Measurements from ENCODE around the gene ASS1.

The ASS1 gene

DNA sequence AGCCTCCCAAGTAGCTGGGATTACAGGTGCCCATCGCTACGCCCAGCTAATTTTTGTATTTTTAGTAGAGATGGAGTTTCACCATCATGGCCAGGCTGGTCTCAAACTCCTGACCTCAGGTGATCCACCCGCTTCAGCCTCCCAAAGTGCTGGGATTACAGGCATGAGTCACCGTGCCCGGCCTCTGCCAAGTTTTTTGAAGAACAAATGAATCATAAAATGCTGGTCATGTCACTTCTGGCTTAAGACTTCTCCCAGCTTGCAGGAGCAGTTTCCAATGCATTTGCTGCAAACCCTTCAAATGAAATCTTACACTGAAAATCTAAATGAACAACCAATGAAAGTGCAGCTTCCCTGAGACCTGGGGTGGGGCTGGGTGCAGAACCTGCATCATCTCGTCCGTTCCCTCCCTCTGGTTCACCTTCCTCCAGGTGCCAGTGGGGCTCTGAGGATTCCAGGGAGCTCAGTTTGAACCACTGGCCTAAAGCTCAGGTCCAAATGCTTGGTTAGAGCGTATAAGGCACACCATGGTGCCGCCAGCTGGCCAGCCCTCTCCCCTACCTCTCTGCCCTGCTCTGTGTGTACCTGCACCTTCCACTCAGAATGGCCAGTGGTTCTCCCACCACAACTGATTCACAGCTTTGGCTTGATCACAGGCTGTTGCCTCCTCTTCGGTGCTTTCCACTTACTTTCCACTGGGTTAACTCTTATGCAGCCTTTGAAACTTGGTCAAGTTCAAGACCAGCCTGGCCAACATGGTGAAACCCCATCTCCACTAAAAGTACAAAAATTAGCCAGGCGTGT lies 94.9 kb downstream of the ASS1 start:
- DNase-seq = no peak

DNA sequence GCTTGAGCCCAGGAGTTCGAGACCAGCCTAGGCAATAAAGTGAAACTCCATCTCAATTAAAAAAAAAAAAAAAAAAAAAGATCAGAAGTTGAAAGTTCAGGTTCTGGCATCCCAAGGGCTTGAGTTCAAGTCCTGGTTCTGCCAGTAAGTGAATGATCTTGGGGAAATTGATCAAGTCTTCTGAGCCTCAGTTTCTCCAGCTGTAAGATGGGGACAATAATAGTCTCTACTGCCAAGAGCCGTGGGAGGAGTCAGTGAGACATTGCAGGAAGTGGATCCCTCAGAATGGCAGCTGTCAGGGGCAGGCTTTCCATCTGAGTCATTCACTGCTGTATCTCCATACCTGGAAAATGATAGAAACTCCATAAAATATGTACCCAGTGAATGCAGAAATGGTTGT lies 96.8 kb downstream of the ASS1 start:
- no peak for DNase-seq

DNA sequence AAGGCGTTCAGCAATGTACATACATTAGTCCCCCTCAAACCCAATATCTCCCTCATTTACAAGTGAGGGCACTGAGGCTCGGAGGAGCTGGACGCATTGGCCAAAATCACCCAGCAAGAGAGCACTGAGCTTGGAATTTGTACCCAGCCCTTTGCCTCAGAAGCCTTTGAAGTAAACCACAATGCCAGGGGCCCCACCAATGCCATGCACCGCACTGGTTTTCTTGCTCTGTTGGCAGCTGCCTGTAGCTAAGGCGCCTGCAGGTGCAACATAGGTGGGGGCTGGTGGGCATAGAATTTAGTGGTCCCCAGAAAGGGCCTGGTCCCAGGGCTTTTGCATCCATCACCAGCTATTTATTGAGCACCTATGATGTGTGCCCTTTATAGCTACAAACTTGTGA lies 97.3 kb downstream of the ASS1 start:
- no peak for DNase-seq

DNA sequence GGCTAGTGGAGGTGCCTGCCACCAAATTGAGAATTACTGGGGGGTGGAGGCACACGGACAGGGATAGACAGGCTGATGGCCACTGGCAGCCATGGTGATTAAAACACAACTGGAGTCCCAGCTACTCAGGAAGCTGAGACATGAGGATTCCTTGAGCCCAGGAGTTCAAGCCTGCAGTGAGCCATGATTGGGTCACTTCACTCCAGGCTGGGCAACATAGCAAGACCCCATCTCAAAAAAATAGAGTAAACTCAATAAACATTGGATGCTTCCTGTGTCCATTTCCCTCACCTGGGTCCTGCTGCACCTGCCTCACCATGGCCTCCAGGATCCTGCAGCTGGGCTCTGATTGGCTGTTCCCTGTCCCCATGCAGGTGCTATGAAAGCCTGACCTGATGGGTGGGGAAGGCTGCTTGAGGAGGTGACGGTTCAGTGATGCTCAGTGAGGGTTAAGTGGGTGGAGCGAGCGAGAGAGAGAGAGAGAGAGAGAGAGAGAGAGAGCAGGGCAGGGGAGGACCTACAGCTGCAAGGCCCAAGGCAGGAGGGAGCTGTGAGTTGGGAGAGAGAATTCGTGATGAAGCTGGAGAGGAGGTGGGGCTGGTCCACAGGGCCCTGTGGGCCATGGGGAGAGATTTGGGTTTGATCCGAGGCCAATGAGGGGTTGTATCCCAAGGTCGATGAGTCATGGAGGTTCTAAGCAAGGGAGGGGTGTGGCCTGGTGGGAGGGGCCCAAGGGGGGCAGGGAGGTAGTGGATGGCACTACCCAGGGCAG lies 97.9 kb downstream of the ASS1 start:
- peak; percentile 60 for DNase-seq

DNA sequence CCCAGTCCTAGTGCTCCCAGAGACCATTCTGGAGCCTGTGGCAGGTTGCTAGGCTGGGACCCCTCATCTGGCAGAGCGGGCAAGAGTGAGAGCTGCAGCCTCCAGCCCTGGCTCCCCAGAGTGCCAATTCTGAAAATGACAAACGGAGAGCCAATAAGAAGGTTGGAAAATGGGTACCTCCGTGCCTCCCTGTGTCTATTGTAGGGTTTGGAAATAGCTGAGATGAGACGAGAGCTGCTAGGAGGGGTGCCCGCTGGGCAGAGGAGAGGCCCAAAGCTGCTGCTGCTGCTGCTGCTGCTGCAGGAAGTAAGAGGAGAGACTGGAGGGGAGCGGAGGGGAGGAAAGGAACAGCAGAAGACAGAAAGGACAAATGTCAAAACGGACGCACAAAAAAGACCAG lies 98.6 kb downstream of the ASS1 start:
- DNase-seq = no peak

DNA sequence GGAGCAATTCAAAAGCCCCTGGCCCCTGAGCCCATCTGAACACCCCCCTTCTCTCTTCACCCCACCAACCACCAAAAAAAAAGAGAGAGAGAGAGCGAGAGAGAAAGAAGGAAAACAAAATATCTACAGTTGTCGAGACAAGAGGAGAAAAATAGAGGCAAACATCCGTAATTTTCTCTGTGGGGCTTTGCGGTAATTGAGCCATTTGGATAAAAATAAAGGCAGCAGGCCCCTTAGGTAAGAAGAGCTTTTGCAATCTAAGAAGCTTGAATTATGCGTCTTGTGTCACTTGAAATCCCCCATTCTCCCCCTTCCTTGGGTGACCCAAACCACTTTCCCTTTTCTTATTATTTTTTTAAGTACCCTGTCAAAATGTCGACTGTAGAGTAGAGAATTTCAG lies 99.1 kb downstream of the ASS1 start:
- no peak for DNase-seq

DNA sequence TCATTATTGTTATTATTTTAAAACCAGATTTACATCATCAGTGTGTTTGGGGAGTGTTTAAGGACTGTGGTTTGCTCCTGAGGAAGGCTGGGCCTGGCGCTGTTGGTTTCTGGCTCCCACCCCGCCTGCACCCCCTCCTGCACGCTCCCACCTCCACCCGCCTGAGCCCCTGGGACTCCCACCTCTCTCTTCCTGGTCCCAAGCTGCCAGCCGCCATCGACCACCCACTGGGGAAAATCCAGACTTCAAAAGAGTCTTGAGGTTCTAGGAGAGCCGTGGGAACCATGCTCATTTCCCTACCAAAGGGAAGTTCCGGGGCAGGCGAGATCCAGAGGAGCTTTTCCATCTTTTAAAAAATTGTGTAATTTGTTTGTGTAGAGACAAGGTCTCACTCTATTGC lies 99.6 kb downstream of the ASS1 start:
- no peak for DNase-seq

DNA sequence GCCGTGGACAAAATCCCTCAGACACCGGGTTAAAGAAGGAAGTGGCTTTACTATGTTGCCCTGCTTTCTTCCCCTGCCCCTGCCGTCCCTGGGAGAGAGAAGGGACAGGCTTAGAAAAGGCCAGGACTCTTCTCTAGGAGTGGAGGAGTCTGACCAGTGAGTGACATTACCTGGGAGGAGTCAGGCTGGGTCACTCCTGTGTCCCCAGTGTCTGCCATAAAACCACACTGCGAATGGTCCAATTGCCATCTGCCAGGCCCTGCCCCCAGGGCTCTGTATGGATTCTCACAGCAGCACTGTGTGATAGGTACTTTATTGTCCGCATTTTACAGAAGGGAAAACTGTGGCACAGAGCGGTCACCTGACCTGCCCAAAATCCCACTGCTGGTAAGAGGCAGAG lies 103.3 kb downstream of the ASS1 start:
- DNase-seq = no peak

DNA sequence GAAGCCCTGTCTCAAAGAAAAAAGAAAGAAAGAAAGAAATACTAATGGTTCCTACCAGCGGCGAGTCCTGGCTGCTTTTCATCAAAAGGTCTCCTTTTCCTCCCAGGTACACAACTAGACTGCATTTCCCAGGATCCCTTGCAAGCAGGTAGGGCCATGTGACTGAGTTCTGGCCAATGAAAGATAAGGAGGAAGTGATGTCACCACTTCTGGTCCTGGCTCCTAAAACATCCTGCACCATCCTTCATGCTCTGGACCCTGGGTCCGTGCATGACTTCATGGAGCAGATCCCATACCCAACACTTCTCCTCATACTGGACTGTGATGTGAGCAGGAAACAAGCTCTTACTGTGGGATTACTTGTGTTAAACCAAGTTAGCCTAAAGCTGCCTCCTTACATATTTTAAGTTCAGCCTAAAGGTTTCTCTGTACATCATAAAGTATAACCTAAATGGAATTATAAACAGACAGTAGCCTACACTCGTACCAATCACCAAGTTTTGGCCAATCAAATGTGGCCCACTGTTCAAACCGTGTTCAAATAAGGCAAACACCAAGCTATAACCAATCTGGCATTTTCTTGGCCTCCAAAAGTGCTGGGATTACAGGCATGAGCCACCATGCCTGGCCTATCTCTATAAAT lies 104.5 kb downstream of the ASS1 start:
- no peak for DNase-seq
